ENCODE measurements around the gene XYLT1.

- TF ChIP-seq POLR2A (IDR thresholded peaks at IDR 0.05; ENCODE audit: low read depth, low read length) = no peak
- TF ChIP-seq POU2F2 (IDR thresholded peaks at IDR 0.05; ENCODE audit: low read depth, low read length) = no peak
- no peak for TF ChIP-seq POLR2AphosphoS5 (IDR thresholded peaks at IDR 0.05; ENCODE audit: low read depth, low read length)
- no peak for TF ChIP-seq TAF1 (IDR thresholded peaks at IDR 0.05; ENCODE audit: low read depth, low read length)
Observed at GRCh38 chr16:17432901-17433576, 37.7 kb downstream of the XYLT1 start.
